Right lobe of liver (tissue), 6 donors: ENCODE results near the gene CCDC33. TPM values are rescaled to one million over a fixed set of nuclear protein-coding genes. Genes with fewer than 3 reads are reported as not detected.

Experiments used
- ATAC-seq, 4 donors: fragments of 200-7000 bp; cut with Tn5 transposase; one replicate each; pipeline ENCODE4 v1.9.1; 2020; ENCODE audit warnings: mild to moderate bottlenecking in 4 of 4, moderate library complexity in 4 of 4
- DNase-seq, 3 donors: peaks; one replicate each; pipeline ENCODE4 v3.0.0-alpha.2; 2020
- H3K27ac ChIP-seq, 3 donors: fragments of 200-600 bp; one replicate each; pipeline ENCODE4 v1.8.0; 2022
- H3K27me3 ChIP-seq, 2 donors: fragments of 200-600 bp; one replicate each; pipeline ENCODE4 v1.8.0; 2022
- H3K36me3 ChIP-seq, 4 donors: fragments of 200-600 bp; sonication (generic) in 1 of 4; one replicate each; pipeline versions ENCODE4 v1.5.1 to v1.8.0; 2017 to 2022; ENCODE audit warnings: control low read depth in 1 of 4
- H3K4me1 ChIP-seq, 4 donors: fragments of 200-600 bp; sonication (generic) in 1 of 4; one replicate each; pipeline versions ENCODE4 v1.5.1 to v1.8.0; 2017 to 2022; ENCODE audit warnings: control low read depth in 1 of 4
- H3K4me3 ChIP-seq, 3 donors: fragments of 200-600 bp; one replicate each; pipeline ENCODE4 v1.8.0; 2022
- H3K9me3 ChIP-seq, 4 donors: fragments of 200-600 bp; sonication (generic) in 1 of 4; one replicate each; pipeline versions ENCODE4 v1.5.1 to v1.8.0; 2017 to 2022; ENCODE audit warnings: control low read depth in 1 of 4
- CTCF ChIP-seq, 4 donors: fragments of 200-600 bp in 3 of 4; fragments of 450-650 bp in 1 of 4; IDR thresholded peaks; one replicate each; pipeline versions ENCODE4 v1.5.1 to v1.8.0; 2016 to 2022; ENCODE audit warnings: antibody characterized with exemption in 4 of 4, mild to moderate bottlenecking in 2 of 4
- POLR2A ChIP-seq: fragments of 450-650 bp; IDR thresholded peaks from one replicate; pipeline ENCODE4 v1.6.1; 2017; ENCODE audit warnings: antibody characterized with exemption, mild to moderate bottlenecking
- WGBS: methylation state at CpG from one replicate; pipeline ENCODE4 v1.1.6; 2018; ENCODE audit warnings: low coverage, low lambda C conversion rate; ENCODE audit not compliant: insufficient coverage; ENCODE audit errors: missing lambda C conversion rate; 5-methylcytosine and 5-hydroxymethylcytosine counted together
- intact Hi-C, 2 donors: fragments of 100-400 bp; cut with DNase I; formaldehyde crosslinking; loops; one replicate each; pipeline versions ENCODE4 v1.11.2 to v1.14.1; 2022
- total RNA-seq, 6 experiments: library from RNA; depleted of rRNA in 2 of 6; stranded (reverse); fragments of >200 nt in 2 of 6; fragmentation: NEBNext Ultra II Directional in 3 of 6; extraction: Animal tissue kit (Norgen Biotek cat#: 25700) in 3 of 6; gene quantifications; one replicate each; pipeline versions ENCODE4 v1.1.0 to v1.2.4, GENCODE V29; 2016 to 2023
- donor health status: DM: no; HTN: yes; CAD: no.
- donor health status: DM: no; HTN: no; CAD: no.
- donor health status: DM: no; HTN: no; CAD: no.
- donor health status: DM: no; HTN: yes; CAD: no.
- donor health status: DM: no; HTN: yes; CAD: no.

The CCDC33 gene
- total RNA-seq, 6 experiments from 2014 or later = not detected

- Histone ChIP-seq H3K9me3 (no peaks in the 10 kb centered on the region), H3K36me3 (no peaks in the 10 kb centered on the region), H3K27me3 (no peaks in the 10 kb centered on the region), H3K4me1 (peaks cover 0 to 17% (median 4%) of the 10 kb centered on the region in 4 donors), H3K27ac (no peak overlapping the region), H3K4me3 (peak overlapping the region; percentile 58 to 63 (median 62))
- intact Hi-C loops = loop anchor here (10.0 kb wide), 2 partner anchors 241 to 261 kb away; partner anchors contain the start of gene CLK3 (in 1 of the 2)
- 0% methylated on average over 23 of the region's 62 CpGs for WGBS
- ATAC-seq (peak; percentile 97), DNase-seq (peak; percentile 91 to 95 (median 93))
- TF ChIP-seq POLR2A (no peak), CTCF (IDR thresholded peaks at IDR 0.05) (peak; percentile 83 to 93 (median 87))
These were observed 137.9 kb downstream of the CCDC33 start for GRCh38 chr15:74373731-74374647.

- ATAC-seq = no peak
- Histone ChIP-seq H3K36me3 (no peaks in the 10 kb centered on the region), H3K9me3 (no peaks in the 10 kb centered on the region), H3K4me1 (peaks cover 0 to 17% (median 4%) of the 10 kb centered on the region in 4 donors), H3K27me3 (no peaks in the 10 kb centered on the region), H3K27ac (no peak overlapping the region), H3K4me3 (peak overlapping the region in 1 of 3 donors; percentile 62)
- WGBS = 38% methylated on average over 5 of the region's 11 CpGs
- DNase-seq = no peak
- TF ChIP-seq CTCF (IDR thresholded peaks at IDR 0.05) (no peak), POLR2A (no peak)
- intact Hi-C loops = loop anchor here (5.0 to 10.0 kb wide), 3 partner anchors 118 to 260 kb away; partner anchors contain the start of gene CLK3 (in 1 of the 2)
These were observed 138.6 kb downstream of the CCDC33 start for GRCh38 chr15:74374648-74375302.

GRCh38 chr15:74375303-74375693, 139.2 kb downstream of the CCDC33 start:
- Histone ChIP-seq H3K4me3 (no peak overlapping the region), H3K9me3 (no peaks in the 10 kb centered on the region), H3K27me3 (no peaks in the 10 kb centered on the region), H3K4me1 (peaks cover 0 to 17% (median 4%) of the 10 kb centered on the region in 4 donors), H3K36me3 (no peaks in the 10 kb centered on the region), H3K27ac (no peak overlapping the region)
- DNase-seq (peak; percentile 70 to 78 (median 74)), ATAC-seq (peak; percentile 49 to 57 (median 57))
- WGBS = 9% methylated on average over 9 of the region's 9 CpGs
- intact Hi-C loops = loop anchor here (5.0 to 10.0 kb wide), 3 partner anchors 117 to 260 kb away; partner anchors contain the start of gene CLK3 (in 1 of the 2)
- TF ChIP-seq CTCF (IDR thresholded peaks at IDR 0.05) (peak; percentile 71 to 89 (median 87)), POLR2A (no peak)

GRCh38 chr15:74376226-74376625, 140.1 kb downstream of the CCDC33 start:
- no CpG with 5 or more reads among the region's 1 CpG for WGBS
- Histone ChIP-seq H3K27ac (no peak overlapping the region), H3K36me3 (no peaks in the 10 kb centered on the region), H3K4me3 (no peak overlapping the region), H3K27me3 (no peaks in the 10 kb centered on the region), H3K9me3 (no peaks in the 10 kb centered on the region), H3K4me1 (peaks cover 0 to 17% (median 4%) of the 10 kb centered on the region in 4 donors)
- ATAC-seq = no peak
- intact Hi-C loops = loop anchor here (5.0 to 10.0 kb wide), 3 partner anchors 116 to 259 kb away; partner anchors contain the start of gene CLK3 (in 1 of the 2)
- no peak for TF ChIP-seq CTCF (IDR thresholded peaks at IDR 0.05)
- no peak for TF ChIP-seq POLR2A
- peak in 1 of 3 donors; percentile 27 for DNase-seq
